ENCODE results near the gene COQ10A. TPM values are rescaled to one million over a fixed set of nuclear protein-coding genes. Genes with fewer than 3 reads are reported as not detected.

Gene COQ10A
- polyA plus RNA-seq, 1 of the 3 experiments (the other 2 are of a cell fraction): 42.2 TPM

DNA sequence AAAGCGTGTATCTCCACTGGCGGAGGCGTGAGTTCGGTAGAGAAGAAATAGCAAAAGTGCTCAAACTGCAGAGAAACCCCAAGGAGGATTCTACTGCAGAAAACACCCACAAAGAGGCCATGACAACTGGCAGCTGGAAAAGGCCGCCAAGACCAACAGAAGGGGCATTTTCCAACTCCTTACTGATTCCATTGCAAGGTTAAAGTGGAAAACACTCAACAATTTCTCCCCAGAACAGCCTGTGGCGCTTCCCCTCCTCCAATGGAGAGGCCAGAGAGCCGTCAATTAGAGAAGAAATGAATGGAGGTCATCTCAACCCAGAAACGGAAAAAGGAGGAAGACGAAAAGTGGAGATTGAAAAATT lies 7.9 kb upstream of the COQ10A start:
- H3K9me3 ChIP-seq: no peaks in the 10 kb centered on the region
- peak overlapping the region; percentile 75 to 92 for H3K27ac ChIP-seq (ENCODE audit: low read depth in 2 of 2, low read length in 1 of 2)
- H3K79me2 ChIP-seq (ENCODE audit: insufficient read depth): peaks cover 43% of the 10 kb centered on the region
- DNase-seq: no peak
- H2AFZ ChIP-seq (ENCODE audit: low read depth): peak overlapping the region; percentile 94
- WGBS (ENCODE audit: low lambda C conversion rate): 37% methylated on average over 9 of the region's 9 CpGs
- H4K20me1 ChIP-seq (ENCODE audit: insufficient read depth): peaks cover 20% of the 10 kb centered on the region
- H3K4me2 ChIP-seq: peak overlapping the region; percentile 97
- no peaks in the 10 kb centered on the region for H3K9me2 ChIP-seq
- H3K4me3 ChIP-seq (ENCODE audit: low read depth in 2 of 2, low read length in 1 of 2): peak overlapping the region; percentile 90 to 95
- H3K4me1 ChIP-seq (ENCODE audit: control insufficient read depth in 1 of 2, insufficient read depth in 2 of 2, low read depth in 1 of 2, low read length in 1 of 2): peaks cover 15 to 19% of the 10 kb centered on the region in 2 experiments
- peaks cover 24 to 25% of the 10 kb centered on the region in 2 experiments for H3K36me3 ChIP-seq (replicated peaks in 1 of 2; ENCODE audit: control insufficient read depth in 1 of 2, insufficient read depth in 2 of 2, low read length in 1 of 2)
- POLR2A ChIA-PET: interaction anchor here (1.0 to 2.1 kb wide), 4 partner anchors 8 to 69 kb away, joined by 3 to 12 read pairs (median 5); partner anchors contain the start of genes CNPY2, COQ10A, RNF41 and SMARCC2
- CTCF ChIA-PET: interaction anchor here (0.6 to 5.4 kb wide), 40 partner anchors 9 to 1281 kb away, joined by 3 to 58 read pairs (median 5); partner anchors contain the start of genes CNPY2, COQ10A, RNF41 and SLC39A5
- TF ChIP-seq NRF1 (IDR thresholded peaks at IDR 0.05; ENCODE audit: low read depth, low read length) (no peak), CHD2 (IDR thresholded peaks at IDR 0.05; ENCODE audit: low read length, partially characterized antibody) (no peak), MXI1 (IDR thresholded peaks at IDR 0.05; ENCODE audit: low read depth, low read length) (no peak), TCF12 (IDR thresholded peaks at IDR 0.05) (no peak), RCOR1 (IDR thresholded peaks at IDR 0.05; ENCODE audit: low read length) (no peak), TEAD4 (IDR thresholded peaks at IDR 0.05; ENCODE audit: borderline replicate concordance, insufficient read depth) (no peak), GATA2 (CRISPR knock-in tag; IDR thresholded peaks at IDR 0.05) (no peak)
- TF ChIP-seq, protein P1, sequence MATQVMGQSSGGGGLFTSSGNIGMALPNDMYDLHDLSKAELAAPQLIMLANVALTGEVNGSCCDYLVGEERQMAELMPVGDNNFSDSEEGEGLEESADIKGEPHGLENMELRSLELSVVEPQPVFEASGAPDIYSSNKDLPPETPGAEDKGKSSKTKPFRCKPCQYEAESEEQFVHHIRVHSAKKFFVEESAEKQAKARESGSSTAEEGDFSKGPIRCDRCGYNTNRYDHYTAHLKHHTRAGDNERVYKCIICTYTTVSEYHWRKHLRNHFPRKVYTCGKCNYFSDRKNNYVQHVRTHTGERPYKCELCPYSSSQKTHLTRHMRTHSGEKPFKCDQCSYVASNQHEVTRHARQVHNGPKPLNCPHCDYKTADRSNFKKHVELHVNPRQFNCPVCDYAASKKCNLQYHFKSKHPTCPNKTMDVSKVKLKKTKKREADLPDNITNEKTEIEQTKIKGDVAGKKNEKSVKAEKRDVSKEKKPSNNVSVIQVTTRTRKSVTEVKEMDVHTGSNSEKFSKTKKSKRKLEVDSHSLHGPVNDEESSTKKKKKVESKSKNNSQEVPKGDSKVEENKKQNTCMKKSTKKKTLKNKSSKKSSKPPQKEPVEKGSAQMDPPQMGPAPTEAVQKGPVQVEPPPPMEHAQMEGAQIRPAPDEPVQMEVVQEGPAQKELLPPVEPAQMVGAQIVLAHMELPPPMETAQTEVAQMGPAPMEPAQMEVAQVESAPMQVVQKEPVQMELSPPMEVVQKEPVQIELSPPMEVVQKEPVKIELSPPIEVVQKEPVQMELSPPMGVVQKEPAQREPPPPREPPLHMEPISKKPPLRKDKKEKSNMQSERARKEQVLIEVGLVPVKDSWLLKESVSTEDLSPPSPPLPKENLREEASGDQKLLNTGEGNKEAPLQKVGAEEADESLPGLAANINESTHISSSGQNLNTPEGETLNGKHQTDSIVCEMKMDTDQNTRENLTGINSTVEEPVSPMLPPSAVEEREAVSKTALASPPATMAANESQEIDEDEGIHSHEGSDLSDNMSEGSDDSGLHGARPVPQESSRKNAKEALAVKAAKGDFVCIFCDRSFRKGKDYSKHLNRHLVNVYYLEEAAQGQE (IDR thresholded peaks at IDR 0.05; ENCODE audit: low read depth, low read length): no peak
- TF ChIP-seq, protein P2, sequence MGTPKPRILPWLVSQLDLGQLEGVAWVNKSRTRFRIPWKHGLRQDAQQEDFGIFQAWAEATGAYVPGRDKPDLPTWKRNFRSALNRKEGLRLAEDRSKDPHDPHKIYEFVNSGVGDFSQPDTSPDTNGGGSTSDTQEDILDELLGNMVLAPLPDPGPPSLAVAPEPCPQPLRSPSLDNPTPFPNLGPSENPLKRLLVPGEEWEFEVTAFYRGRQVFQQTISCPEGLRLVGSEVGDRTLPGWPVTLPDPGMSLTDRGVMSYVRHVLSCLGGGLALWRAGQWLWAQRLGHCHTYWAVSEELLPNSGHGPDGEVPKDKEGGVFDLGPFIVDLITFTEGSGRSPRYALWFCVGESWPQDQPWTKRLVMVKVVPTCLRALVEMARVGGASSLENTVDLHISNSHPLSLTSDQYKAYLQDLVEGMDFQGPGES (IDR thresholded peaks at IDR 0.05; ENCODE audit: low read depth, low read length): no peak
- TF ChIP-seq, protein P3, sequence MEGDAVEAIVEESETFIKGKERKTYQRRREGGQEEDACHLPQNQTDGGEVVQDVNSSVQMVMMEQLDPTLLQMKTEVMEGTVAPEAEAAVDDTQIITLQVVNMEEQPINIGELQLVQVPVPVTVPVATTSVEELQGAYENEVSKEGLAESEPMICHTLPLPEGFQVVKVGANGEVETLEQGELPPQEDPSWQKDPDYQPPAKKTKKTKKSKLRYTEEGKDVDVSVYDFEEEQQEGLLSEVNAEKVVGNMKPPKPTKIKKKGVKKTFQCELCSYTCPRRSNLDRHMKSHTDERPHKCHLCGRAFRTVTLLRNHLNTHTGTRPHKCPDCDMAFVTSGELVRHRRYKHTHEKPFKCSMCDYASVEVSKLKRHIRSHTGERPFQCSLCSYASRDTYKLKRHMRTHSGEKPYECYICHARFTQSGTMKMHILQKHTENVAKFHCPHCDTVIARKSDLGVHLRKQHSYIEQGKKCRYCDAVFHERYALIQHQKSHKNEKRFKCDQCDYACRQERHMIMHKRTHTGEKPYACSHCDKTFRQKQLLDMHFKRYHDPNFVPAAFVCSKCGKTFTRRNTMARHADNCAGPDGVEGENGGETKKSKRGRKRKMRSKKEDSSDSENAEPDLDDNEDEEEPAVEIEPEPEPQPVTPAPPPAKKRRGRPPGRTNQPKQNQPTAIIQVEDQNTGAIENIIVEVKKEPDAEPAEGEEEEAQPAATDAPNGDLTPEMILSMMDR (IDR thresholded peaks at IDR 0.05): no peak
- peak overlapping the region; percentile 91 for H3K9ac ChIP-seq
- H3K27me3 ChIP-seq (ENCODE audit: insufficient read depth): no peaks in the 10 kb centered on the region
- H3F3A ChIP-seq (replicated peaks; ENCODE audit: insufficient read depth): peaks cover 45% of the 10 kb centered on the region
